HuH-7.5 (cell line): Measurements from ENCODE around the gene FOXO1.

Experiments
- DNase-seq: peaks from one replicate; pipeline ENCODE4 v3.0.0; 2011; ENCODE audit warnings: low spot score

The FOXO1 gene

DNA sequence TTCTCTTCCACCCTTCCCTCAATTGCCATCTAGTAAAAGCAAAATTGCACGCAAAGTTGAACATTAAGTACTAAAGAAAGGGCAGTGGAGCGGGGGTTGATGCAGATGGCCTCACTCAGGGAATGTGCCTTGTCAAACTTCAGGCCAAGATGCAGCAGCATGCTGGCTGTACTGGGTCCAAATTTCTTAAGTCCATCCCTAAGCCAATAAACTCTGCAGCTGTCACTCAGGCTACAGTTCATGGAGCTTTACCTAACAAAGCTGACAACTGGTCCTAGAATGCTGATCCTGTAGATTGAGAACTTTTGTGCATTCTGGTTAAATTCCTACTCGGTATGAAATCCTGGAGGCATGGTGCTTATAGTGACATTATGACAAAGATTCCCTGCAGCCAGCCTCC lies 88.4 kb downstream of the FOXO1 start:
- no peak for DNase-seq

DNA sequence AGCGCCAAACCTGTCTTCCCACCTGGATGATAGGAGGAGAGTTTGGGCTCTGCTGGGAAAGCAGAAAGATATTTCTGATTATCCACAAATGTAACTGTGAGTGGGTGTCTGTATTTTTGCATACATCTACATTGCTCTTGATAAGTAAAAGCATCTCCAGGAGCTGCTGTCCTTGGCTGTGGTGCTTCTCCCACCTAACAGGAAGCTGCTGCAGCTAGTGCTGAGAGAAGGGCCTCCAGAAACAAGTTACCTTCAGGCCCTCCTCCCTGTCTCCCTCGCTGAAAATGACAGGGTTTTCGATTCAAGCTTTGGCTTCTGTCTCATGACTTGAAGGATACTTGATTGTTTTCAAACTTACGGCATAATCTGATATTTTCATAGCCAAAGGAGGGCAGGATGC lies 90.1 kb downstream of the FOXO1 start:
- DNase-seq, result no peak

DNA sequence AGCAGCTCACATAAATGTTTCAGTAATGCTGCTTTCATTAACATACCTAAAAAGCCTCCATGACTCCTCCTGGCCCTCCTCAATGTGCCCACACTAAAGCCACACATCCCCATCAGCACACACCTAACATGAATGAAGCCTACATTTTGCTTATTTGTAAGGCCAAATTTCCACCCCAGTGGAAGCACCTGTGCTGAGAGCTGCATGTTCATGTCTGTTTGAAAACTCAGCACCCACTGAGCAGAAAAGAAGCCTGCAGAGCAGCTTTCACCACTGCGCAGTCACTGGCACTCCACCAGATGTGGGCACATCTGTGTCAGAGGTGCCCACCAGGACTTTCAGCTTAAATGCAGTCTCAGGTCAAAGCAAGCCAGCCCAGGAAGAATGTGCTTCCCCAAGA lies 93.5 kb downstream of the FOXO1 start:
- DNase-seq, result no peak

DNA sequence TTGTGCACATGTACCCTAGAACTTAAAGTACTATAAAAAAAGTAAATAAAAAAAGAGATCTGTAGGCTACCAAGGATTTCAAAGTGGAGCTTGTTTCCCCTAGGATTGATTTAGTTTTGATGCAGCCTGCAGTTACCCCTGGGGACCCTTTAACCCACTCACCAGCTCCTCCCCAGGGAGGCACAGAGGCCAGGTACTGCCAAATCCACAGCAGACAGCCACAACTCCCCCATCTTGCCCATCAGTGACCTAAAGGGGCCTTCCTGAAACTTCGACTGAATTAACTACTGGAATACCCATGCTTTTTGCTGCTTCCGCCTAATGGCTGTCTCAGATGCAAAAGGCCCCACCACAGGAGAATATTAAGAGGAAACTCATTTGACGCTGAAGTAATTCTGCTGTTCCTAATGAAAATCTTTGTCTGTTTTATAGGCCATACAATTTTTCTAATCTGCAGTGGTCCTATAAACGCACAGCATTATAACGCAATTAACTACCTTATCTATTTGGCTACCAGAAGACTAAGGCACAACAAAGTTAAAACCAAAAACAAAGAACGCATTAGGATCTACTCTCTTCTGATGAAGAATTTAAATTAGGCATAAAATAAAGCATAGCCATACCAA lies 95.0 kb downstream of the FOXO1 start:
- DNase-seq, result no peak

DNA sequence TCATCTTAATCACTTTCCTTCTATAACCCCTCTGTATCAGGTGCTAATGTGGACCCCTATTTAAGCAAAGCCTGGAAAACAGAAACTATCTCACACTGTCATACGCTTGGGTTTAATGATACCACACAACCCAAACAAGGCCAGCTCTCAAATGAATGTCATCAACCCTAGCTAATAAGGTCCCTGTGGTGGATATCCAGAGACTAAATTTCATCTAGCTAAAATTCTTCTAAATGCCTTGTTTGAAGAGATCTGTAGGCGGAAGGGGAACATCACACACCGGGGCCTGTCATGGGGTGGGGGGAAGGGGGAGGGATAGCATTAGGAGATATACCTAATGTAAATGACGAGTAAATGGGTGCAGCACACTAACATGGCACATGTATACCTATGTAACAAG lies 95.5 kb downstream of the FOXO1 start:
- no peak for DNase-seq

DNA sequence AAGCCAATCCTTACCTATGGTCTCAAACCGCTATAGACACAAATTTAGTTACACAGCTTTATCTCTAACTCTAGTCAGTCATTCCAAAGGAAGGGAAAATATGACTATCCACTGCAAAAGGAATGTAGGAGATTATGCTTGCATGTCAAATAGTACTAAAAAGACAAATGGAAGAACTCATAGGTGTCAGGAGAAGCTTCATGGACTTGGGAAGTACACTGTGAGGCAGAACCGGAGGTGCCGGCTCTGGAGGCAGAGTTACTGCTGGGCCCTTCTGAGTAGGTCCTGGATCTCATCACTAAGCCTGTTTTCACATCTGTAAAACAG lies 97.5 kb downstream of the FOXO1 start:
- no peak for DNase-seq

DNA sequence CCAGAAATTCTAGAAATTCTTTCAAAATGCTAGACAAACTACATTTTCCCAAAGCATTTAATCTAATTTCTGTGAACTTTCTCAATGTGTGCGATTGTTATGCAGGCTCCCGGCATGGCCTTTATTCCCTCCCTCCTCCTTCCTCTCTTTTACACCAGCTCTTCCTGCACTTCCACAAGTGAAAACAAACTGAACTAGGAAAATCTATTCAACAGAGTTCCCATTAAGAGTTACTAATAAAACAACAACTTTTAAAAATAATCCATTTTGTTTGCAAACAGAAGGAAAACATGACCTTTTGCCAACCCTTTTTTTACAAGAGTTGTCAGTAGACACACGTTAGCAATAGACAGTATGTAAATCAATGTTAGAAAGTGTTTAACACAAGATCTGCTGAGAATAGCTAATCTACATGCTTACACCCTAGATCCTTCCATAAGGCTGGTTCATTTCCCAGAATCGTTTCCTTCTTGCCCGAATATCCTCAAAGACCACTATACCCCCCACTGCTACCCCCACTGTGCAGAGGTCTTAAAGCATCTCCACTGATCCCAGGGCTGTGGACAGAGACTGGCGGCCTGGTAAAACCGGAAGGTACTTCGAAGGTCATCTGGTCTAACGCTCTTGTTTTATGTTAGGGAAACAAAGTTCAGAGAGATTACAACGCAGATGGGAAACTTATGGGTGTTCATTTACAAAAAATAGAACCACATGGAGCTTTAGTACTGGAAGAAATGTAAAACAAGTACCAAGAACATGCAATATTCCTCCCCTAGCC lies 98.0 kb downstream of the FOXO1 start:
- DNase-seq, result no peak

DNA sequence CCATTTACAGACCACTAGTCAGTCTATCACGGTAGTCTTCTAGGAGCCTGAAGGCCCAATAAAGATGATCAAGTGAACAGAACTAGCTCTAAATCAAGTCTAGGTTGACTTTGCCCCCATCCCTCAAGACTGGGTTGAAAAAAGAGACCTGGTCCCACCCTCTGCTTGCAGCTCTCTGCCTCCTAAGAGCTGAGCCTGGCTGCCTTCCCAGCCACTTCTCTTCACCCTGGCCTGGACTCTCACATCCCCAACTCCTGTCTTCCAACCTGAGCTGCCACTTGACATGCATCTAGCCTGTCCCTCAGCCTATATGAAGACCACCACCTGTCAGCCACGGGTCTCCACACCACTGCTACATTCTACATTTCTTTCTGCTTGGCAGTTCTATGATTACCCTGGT lies 99.6 kb downstream of the FOXO1 start:
- no peak for DNase-seq

DNA sequence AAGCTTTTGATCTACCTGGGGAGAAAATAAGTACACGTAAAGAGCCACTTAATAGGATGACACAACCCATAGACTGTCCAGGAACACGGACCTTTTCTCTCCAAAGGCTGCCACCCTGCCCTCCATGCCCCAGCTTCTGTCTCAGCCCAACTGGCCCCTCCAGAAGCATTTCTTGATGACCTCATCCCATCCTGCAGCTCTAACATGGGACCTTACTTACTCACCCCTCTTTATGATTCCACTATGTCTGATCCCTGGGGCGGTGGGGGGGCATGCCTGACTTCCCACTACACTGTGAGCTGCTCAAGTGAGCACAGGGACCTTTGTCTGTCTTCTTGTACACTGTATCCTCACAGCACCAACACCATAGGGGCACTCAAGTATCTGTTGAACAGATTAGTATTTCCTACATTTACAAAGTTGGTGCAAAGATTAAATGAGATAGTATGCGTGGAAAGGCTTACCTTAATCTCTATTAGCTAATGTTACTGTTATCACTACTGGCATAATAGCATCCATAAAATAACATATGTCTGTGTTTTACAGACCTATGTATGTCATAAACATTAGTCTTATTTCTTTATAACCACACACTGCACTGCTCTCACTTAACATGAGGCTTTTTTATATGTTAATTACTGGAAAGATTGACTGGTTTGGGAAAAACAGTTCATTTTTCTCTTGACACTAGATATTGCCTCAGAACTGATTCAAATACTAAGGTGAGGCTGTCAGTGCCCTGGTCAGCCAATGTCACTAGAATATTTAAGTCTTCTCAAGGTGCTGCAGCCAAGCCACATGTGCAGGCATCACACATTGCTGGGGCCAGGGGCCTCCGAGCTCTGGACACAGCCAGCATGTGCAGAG lies 100.9 kb downstream of the FOXO1 start:
- no peak for DNase-seq

DNA sequence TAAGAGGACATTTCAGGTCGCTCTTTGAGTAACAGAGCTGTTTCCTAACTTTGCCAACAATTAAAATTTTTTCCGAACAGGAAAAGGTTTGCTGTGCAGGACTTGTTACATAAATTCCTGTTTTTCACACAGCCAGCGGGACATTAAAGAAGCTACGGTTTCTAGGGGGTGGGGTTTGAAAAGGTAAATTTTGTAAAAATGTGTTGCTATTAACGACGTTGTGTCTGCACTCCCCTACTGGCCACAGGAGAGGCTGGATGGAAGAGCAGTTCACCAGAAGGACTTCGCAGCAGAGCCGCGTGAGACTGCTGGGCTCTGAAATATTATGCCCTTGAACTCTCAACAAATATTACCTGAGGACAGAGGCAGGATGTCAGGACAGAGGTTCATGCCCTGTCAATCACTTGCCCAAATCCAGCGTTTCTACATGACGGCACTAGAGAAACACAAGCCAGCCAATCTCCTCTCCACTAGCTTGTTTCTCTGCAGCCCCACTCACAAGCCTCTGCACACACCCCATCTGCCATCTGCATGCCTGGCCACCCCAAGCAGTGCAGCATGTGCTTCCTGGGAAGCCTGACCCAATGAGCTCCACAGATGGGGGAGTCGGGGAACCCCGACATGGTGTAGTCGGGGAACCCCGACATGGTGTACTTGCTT lies 102.0 kb downstream of the FOXO1 start:
- no peak for DNase-seq

DNA sequence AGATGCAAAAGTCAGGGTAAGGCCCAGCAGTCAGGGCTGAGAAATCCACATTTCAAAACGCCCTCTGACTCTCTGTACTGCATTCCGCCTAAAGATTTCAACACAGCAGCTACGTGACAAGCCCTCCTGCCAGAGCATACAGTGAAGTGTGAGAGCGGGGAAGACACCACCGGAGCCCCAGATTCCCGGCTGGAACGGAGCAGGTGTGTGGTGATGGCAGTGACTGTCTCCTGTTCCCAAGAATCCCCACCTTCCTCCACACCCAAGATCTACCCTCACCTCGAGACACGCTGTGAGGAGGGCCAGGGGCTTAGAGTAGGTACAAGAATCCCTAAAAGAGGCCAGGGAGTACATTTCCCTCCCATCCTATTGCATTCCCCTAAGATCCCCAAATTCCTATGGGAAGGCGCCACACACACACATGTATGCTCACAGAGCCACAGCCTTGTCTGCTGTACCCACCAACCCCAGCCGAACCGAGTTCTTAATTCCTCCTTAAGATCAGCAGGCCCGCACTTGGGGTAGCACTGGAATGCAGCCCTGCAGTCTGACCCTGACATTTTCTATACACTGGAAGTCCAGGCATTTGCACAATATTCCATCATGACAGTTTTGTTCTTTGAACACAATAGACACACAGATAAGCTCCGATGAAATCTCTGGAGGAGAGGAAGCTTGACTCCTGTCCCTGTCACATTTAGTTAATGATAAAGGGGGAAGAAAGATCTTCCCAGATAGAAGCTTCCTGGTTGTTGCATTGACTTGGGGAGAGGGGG lies 102.9 kb downstream of the FOXO1 start:
- DNase-seq, result no peak

DNA sequence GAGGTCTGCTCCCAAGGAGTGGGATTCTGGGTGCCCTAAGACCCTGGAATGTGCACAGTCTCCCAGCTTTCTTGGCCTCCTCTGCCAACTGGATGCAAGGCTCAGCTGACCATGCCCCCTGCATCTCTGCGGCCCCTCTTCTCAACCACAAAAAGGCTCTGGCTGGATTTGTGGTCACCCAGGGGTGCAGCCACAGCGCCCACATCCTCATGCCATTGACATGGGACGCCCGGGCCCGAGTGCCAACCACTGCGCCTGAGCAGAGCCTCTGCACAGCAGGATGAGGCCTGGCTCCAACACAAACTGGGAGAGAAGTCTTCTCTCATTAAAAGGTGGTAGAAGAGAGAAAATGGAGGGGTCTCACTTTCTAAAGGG lies 103.5 kb downstream of the FOXO1 start:
- no peak for DNase-seq

DNA sequence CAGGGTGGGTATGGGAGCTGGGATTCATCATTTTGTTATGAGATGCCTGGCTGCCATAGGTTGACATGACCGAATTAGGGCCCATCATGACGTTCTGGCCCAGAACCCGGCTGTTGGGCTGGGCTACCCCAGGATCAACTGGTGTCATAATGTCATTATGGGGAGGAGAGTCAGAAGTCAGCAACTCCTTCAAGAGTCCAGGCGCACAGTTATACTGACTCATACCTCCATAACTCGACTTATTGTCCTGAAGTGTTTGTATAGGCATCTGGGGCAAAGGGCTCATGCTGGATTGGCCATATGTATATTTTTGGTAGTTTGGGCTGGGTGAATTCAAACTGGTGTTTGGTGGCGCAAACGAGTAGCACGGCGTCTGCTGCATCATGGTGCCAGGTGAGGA lies 106.5 kb downstream of the FOXO1 start:
- DNase-seq, result no peak

DNA sequence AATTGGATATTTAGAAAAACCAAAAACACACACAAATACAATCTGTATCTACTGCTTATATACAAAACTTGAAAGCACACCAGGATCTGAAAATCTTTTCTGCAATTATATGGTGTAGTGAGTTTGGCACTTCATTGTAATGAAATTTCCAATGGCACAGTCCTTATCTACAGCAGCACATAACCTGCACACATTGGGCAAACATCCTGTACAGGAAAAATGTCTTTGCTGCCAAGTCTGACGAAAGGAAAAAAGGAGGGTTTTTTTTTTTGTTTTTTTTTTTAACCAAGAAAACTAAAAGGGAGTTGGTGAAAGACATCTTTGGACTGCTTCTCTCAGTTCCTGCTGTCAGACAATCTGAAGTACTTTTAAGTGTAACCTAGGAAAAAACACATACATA lies 107.8 kb downstream of the FOXO1 start:
- DNase-seq, result no peak

DNA sequence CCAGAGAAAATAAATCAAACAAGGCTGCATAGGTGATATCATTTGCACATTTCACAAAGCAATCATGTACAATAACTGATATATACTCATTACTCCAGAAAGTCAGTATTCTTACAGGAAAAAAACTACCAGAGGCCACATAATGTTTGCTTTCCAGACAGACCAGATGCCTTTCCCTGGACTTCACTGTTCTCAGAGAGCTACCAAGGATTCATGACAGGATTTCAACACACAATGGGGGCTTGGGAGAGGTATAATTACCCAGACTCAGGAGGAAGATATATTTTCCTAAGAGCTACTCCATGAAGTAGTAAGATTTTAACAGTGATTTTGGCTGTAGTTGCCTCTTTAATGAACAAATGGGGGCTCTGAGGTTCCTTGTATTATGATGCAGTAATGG lies 110.0 kb downstream of the FOXO1 start:
- DNase-seq, result no peak

DNA sequence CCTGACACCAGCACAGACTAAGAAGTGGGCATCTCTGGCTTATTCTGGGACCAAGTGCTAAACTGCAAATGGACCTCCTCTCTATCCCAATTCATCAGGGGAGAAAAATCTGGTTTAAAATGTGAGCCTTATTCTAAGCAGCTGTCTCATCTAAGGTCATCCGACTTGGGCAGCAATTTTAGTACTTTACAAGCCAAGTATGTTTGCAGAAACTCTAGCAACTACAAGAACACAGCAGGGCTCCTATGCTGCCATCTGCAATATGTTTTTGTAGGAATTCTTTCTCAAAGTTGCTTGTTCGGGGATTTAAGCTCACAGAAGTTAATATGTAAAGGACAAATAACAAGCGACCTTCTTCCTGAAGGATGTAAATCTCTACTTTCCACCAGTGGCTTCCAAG lies 113.1 kb downstream of the FOXO1 start:
- no peak for DNase-seq

DNA sequence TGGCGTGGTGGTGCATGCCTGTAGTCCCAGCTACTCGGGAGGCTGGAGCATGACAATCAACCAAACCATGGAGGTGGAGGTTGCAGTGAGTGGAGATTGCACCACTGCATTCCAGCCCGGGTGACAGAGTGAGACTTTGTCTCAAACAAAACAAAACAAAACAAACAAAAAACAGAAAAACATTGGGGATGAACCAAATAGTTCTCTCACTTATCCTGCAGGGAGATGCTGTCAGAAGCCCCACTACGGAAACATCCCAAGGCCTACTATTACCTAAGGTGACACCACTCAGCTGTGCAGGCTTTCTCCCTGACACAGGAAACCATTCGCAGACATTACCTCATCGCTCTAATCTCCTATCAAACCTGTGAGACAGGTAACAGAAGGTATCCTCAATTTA lies 113.5 kb downstream of the FOXO1 start:
- DNase-seq, result no peak

DNA sequence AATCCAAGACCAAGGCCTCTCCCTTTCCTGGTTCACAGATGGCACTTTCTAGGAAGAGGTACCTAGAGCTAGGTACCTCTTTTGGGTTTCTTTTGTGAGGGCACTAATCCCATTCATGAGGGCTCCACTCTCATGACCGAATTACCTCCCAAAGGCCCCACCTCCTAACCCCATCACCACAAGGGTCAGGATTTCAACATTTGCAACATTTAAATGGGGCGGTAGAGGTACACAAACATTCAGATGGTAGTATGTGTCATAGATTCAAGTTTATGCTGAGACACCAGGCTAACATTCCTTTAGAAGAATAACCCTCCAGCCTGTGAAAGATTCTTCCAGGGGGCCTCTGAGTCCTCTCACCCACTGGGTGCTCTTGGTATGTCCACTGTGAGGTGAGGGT lies 116.3 kb downstream of the FOXO1 start:
- no peak for DNase-seq

DNA sequence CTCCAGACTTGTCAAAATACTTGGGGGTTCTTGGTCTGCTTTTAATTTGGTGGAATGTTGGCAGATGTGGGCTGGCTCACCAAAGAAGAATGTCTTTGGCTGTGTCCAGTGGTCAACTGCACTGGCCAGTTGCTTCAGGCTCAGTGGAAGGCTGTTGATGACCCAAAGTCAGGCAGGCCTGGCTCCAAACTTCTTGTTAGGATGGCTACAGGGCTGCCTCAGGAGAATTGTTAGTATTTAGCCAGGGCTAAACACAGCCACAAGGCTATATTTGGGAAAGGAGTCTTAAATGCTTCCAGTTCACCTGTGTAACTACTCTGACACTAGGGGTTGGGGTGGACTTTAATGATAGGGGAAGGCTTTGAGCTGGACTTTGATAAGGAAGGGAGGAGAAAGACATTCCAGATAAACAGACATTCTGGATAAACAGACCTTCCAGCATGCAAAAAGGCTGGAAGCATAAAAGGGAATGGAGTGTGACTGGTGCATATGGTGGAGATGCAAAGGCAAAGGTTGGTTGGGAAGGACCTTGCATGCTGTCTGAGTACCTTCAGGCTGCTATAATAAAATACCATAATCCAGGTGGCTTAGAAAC lies 116.8 kb downstream of the FOXO1 start:
- no peak for DNase-seq

DNA sequence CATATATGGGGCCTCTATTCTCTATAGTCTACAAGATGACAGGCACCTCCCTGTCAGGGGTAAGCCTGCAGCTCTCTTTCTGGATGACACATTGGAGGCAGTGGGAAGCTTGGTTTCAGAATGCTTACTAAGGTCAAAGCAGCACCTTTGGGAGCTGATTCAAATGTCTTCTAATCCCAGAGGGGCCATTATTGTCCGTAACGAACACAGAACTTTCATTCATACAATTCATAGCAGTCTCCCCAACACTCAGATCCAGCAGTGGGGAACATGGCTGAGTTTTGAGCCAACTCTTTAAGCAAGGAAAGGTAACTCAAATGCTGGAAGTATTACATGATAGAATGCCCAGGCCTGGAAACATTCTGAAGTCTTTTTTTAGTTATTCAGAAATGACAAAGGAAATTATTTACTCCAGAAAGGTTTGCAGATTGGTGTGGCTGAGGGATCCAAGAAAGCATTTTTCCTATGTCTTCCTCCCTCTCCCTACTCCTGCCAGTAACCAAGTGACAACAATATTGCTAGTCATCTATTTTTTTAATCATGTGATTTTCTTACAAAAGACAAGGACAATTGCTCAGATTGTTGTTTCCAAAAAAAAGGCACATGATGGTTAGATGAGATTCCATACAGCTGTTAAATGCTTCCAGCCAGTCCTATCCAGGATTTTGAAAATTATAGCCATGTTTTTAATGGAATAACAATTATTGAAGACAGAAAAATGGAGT lies 118.7 kb downstream of the FOXO1 start:
- DNase-seq, result no peak

DNA sequence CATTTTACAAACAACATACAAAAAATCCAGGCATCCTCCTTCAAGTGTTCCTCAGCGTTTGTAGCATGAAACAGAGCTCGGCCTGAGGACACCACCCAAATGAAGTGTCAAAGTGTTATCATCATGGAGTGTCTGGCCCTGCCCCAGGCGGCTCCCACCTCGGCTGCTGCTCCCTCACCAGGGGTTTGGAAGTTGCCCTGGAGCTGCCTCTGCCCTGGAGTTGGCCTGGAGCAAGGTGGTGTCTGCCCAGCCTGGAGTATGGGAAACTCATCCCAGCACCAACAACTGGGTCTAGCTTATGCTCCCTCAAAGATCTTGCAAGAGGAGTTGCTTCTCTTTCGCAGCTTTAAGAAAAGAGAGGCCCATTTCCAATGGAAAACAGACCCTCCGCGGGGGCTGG lies 120.4 kb downstream of the FOXO1 start:
- DNase-seq, result no peak
